ENCODE results near the gene ZNF343.

The ZNF343 gene

GRCh38 chr20:2515203-2515602 is 6.5 kb upstream of the ZNF343 start:
- no peak overlapping the region for H3K9ac ChIP-seq (ENCODE audit: low read length)
- no peak overlapping the region for H3K27ac ChIP-seq (ENCODE audit: low read depth, low read length, poor library complexity, severe bottlenecking)
- H3K9me2 ChIP-seq (ENCODE audit: low read depth, low read length): no peaks in the 10 kb centered on the region
- no peaks in the 10 kb centered on the region for H3K9me3 ChIP-seq (ENCODE audit: low read length)
- H3K4me2 ChIP-seq (ENCODE audit: low read length): no peak overlapping the region
- H3K79me2 ChIP-seq (ENCODE audit: insufficient read depth, low read length): no peaks in the 10 kb centered on the region
- H3K36me3 ChIP-seq (ENCODE audit: insufficient read depth, low read length): no peaks in the 10 kb centered on the region; the same call in 1 of the 2 replicates
- H3K4me3 ChIP-seq (ENCODE audit: low read depth, low read length, poor library complexity, severe bottlenecking): no peak overlapping the region
- no peaks in the 10 kb centered on the region for H3F3A ChIP-seq (ENCODE audit: insufficient read depth, low read length)
- no peaks in the 10 kb centered on the region for H4K20me1 ChIP-seq (ENCODE audit: insufficient read depth, low read length)
- no peak for TF ChIP-seq EZH2 (IDR thresholded peaks at IDR 0.05; ENCODE audit: borderline replicate concordance, low read length)
- no peaks in the 10 kb centered on the region for H3K27me3 ChIP-seq (ENCODE audit: insufficient read depth, low read length)
- H2AFZ ChIP-seq (ENCODE audit: low read length): no peak overlapping the region
- H3K4me1 ChIP-seq (ENCODE audit: insufficient read depth, low read length, severe bottlenecking): no peaks in the 10 kb centered on the region

- H4K20me1 ChIP-seq (ENCODE audit: insufficient read depth, low read length): no peaks in the 10 kb centered on the region
- TF ChIP-seq EZH2 (IDR thresholded peaks at IDR 0.05; ENCODE audit: borderline replicate concordance, low read length) (no peak), CTCF (IDR thresholded peaks at IDR 0.05; ENCODE audit: low read length) (no peak)
- H3K27me3 ChIP-seq (ENCODE audit: insufficient read depth, low read length): no peaks in the 10 kb centered on the region
- H3K4me2 ChIP-seq (ENCODE audit: low read length): peak overlapping the region; percentile 87; the same call in 1 of the 2 replicates
- H3K27ac ChIP-seq (ENCODE audit: low read depth, low read length, poor library complexity, severe bottlenecking): no peak overlapping the region
- H3K9me2 ChIP-seq (ENCODE audit: low read depth, low read length): no peaks in the 10 kb centered on the region
- H3K9ac ChIP-seq (ENCODE audit: low read length): no peak overlapping the region; the same call in 1 of the 2 replicates
- no peaks in the 10 kb centered on the region; the same call in 1 of the 2 replicates for H3K36me3 ChIP-seq (ENCODE audit: insufficient read depth, low read length)
- H3K4me1 ChIP-seq (ENCODE audit: insufficient read depth, low read length, severe bottlenecking): peaks cover 17% of the 10 kb centered on the region
- no peaks in the 10 kb centered on the region for H3F3A ChIP-seq (ENCODE audit: insufficient read depth, low read length)
- H2AFZ ChIP-seq (ENCODE audit: low read length): no peak overlapping the region
- peaks cover 16% of the 10 kb centered on the region for H3K79me2 ChIP-seq (ENCODE audit: insufficient read depth, low read length)
- no peaks in the 10 kb centered on the region for H3K9me3 ChIP-seq (ENCODE audit: low read length)
- H3K4me3 ChIP-seq (ENCODE audit: low read depth, low read length, poor library complexity, severe bottlenecking): no peak overlapping the region
Observed at GRCh38 chr20:2509794-2510193, 1.1 kb upstream of the ZNF343 start.

GRCh38 chr20:2509468-2509781 is 710 bp upstream of the ZNF343 start:
- no peaks in the 10 kb centered on the region for H3F3A ChIP-seq (ENCODE audit: insufficient read depth, low read length)
- TF ChIP-seq CTCF (IDR thresholded peaks at IDR 0.05; ENCODE audit: low read length) (no peak), EZH2 (IDR thresholded peaks at IDR 0.05; ENCODE audit: borderline replicate concordance, low read length) (no peak)
- peak overlapping the region; percentile 0 for H3K27ac ChIP-seq (ENCODE audit: low read depth, low read length, poor library complexity, severe bottlenecking)
- H3K9ac ChIP-seq (ENCODE audit: low read length): peak overlapping the region; percentile 73
- no peaks in the 10 kb centered on the region for H3K9me3 ChIP-seq (ENCODE audit: low read length)
- H2AFZ ChIP-seq (ENCODE audit: low read length): no peak overlapping the region; the same call in 1 of the 2 replicates
- H3K4me3 ChIP-seq (ENCODE audit: low read depth, low read length, poor library complexity, severe bottlenecking): peak overlapping the region; percentile 76
- no peaks in the 10 kb centered on the region for H3K9me2 ChIP-seq (ENCODE audit: low read depth, low read length)
- peak overlapping the region; percentile 87 for H3K4me2 ChIP-seq (ENCODE audit: low read length)
- peaks cover 17% of the 10 kb centered on the region for H3K4me1 ChIP-seq (ENCODE audit: insufficient read depth, low read length, severe bottlenecking)
- no peaks in the 10 kb centered on the region for H4K20me1 ChIP-seq (ENCODE audit: insufficient read depth, low read length)
- H3K79me2 ChIP-seq (ENCODE audit: insufficient read depth, low read length): peaks cover 16% of the 10 kb centered on the region
- no peaks in the 10 kb centered on the region for H3K27me3 ChIP-seq (ENCODE audit: insufficient read depth, low read length)
- H3K36me3 ChIP-seq (ENCODE audit: insufficient read depth, low read length): no peaks in the 10 kb centered on the region; the same call in 1 of the 2 replicates

All from OCI-LY1 (cell line).